Colonic mucosa (tissue), 4 donors: ENCODE measurements around the gene RALGAPA1. TPM values are rescaled to one million over a fixed set of nuclear protein-coding genes. Genes with fewer than 3 reads are reported as not detected.

Experiments used
- DNase-seq: peaks from one replicate; pipeline ENCODE4 v3.0.0-alpha.2; 2020
- H3K27ac ChIP-seq: fragments of 200-600 bp; one replicate; pipeline ENCODE4 v1.8.0; 2021
- H3K27me3 ChIP-seq: fragments of 200-600 bp; one replicate; pipeline ENCODE4 v1.8.0; 2021
- H3K36me3 ChIP-seq: fragments of 200-600 bp; one replicate; pipeline ENCODE4 v1.8.0; 2021
- H3K4me1 ChIP-seq: fragments of 200-600 bp; one replicate; pipeline ENCODE4 v1.8.0; 2021; ENCODE audit warnings: mild to moderate bottlenecking
- H3K4me3 ChIP-seq: fragments of 200-600 bp; one replicate; pipeline ENCODE4 v1.8.0; 2021
- H3K9ac ChIP-seq, 2 donors: one replicate each; pipeline ENCODE4 v1.7.0; 2013; ENCODE audit warnings: control low read depth in 2 of 2, low read depth in 2 of 2, low read length in 2 of 2
- H3K9me3 ChIP-seq: fragments of 200-600 bp; one replicate; pipeline ENCODE4 v1.8.0; 2021
- CTCF ChIP-seq: fragments of 200-600 bp; IDR thresholded peaks from one replicate; pipeline ENCODE4 v1.8.0; 2022; ENCODE audit warnings: antibody characterized with exemption, mild to moderate bottlenecking
- intact Hi-C: fragments of 100-400 bp; cut with DNase I; formaldehyde crosslinking; loops from one replicate; pipeline ENCODE4 v1.14.1; 2022
- total RNA-seq, 2 donors: library from RNA; stranded (reverse); fragmentation: NEBNext Ultra II Directional in 1 of 2; extraction: Animal tissue kit (Norgen Biotek cat#: 25700) in 1 of 2; gene quantifications; one replicate each; pipeline ENCODE4 v1.2.1, GENCODE V29; 2021
- donor health status: healthy.
- donor health status: DM: no; HTN: no; CAD: no.
- donor health status: DM: no; HTN: no; CAD: no.

The RALGAPA1 gene
- total RNA-seq, 2 donors from 2014 or later: 68.4 to 69.8 TPM

GRCh38 chr14:35543006-35543405, 266.1 kb downstream of the RALGAPA1 start:
- no peak for DNase-seq
- Histone ChIP-seq H3K36me3 (no peaks in the 10 kb centered on the region), H3K27me3 (no peaks in the 10 kb centered on the region), H3K9me3 (no peaks in the 10 kb centered on the region), H3K4me1 (no peaks in the 10 kb centered on the region), H3K4me3 (no peak overlapping the region), H3K27ac (no peak overlapping the region), H3K9ac (no peak overlapping the region)
- TF ChIP-seq CTCF: no peak
- intact Hi-C loops: no loop called here

GRCh38 chr14:35539969-35540368, 269.1 kb downstream of the RALGAPA1 start:
- Histone ChIP-seq H3K4me1 (peaks cover 1% of the 10 kb centered on the region), H3K9ac (no peak overlapping the region), H3K9me3 (no peaks in the 10 kb centered on the region), H3K36me3 (no peaks in the 10 kb centered on the region), H3K27me3 (peaks cover 6% of the 10 kb centered on the region), H3K4me3 (no peak overlapping the region), H3K27ac (no peak overlapping the region)
- DNase-seq: no peak
- TF ChIP-seq CTCF: no peak
- intact Hi-C loops: no loop called here

GRCh38 chr14:35535483-35536112, 273.5 kb downstream of the RALGAPA1 start:
- Histone ChIP-seq H3K9ac (no peak overlapping the region), H3K27me3 (peaks cover 41% of the 10 kb centered on the region), H3K4me1 (peaks cover 5% of the 10 kb centered on the region), H3K9me3 (no peaks in the 10 kb centered on the region), H3K27ac (no peak overlapping the region), H3K4me3 (peak overlapping the region; percentile 57), H3K36me3 (no peaks in the 10 kb centered on the region)
- no peak for DNase-seq
- intact Hi-C loops: no loop called here
- no peak for TF ChIP-seq CTCF

DNA sequence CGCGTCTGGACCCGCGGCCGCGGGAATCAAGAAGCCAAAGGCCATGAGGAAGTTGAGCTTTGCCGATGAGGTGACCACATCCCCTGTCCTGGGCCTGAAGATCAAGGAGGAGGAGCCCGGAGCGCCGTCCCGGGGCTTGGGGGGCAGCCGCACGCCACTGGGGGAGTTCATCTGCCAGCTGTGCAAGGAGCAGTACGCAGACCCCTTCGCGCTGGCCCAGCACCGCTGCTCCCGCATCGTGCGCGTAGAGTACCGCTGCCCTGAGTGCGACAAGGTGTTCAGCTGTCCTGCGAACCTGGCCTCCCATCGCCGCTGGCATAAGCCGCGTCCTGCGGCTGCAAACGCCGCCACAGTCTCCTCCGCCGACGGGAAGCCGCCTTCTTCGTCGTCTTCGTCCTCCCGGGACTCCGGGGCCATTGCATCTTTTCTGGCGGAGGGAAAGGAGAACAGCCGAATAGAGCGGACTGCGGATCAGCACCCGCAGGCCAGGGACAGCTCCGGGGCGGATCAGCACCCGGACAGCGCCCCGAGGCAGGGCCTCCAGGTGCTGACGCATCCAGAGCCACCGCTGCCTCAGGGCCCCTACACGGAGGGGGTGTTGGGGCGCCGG, 274.1 kb downstream of the RALGAPA1 start:
- peak; percentile 64 for DNase-seq
- H3K4me1 ChIP-seq: peaks cover 5% of the 10 kb centered on the region
- no peak overlapping the region for H3K9ac ChIP-seq
- peak overlapping the region; percentile 57 for H3K4me3 ChIP-seq
- no peaks in the 10 kb centered on the region for H3K36me3 ChIP-seq
- intact Hi-C loops: no loop called here
- H3K27ac ChIP-seq: no peak overlapping the region
- no peak for TF ChIP-seq CTCF
- H3K27me3 ChIP-seq: peaks cover 41% of the 10 kb centered on the region
- no peaks in the 10 kb centered on the region for H3K9me3 ChIP-seq

DNA sequence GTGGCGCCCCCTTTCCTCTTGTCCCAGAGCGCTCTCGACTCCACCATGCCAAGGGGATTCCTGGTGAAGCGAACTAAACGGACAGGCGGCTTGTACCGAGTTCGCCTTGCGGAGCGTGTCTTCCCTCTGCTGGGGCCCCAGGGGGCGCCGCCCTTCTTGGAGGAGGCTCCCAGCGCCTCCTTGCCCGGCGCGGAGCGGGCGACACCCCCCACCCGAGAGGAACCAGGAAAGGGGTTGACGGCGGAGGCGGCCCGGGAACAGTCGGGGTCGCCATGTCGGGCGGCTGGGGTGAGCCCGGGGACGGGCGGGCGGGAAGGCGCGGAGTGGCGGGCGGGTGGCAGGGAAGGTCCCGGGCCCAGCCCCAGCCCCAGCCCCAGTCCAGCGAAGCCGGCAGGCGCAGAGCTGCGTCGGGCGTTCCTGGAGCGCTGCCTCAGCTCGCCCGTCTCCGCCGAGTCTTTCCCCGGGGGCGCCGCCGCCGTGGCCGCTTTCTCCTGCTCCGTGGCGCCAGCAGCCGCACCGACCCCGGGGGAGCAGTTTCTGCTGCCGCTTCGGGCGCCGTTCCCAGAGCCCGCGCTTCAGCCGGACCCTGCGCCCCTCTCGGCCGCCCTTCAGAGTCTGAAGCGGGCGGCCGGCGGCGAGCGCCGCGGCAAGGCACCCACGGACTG, 274.8 kb downstream of the RALGAPA1 start:
- no peak overlapping the region for H3K27ac ChIP-seq
- peaks cover 5% of the 10 kb centered on the region for H3K4me1 ChIP-seq
- intact Hi-C loops: no loop called here
- peak overlapping the region; percentile 57 for H3K4me3 ChIP-seq
- no peaks in the 10 kb centered on the region for H3K9me3 ChIP-seq
- peaks cover 41% of the 10 kb centered on the region for H3K27me3 ChIP-seq
- no peak for DNase-seq
- TF ChIP-seq CTCF: no peak
- no peak overlapping the region for H3K9ac ChIP-seq
- no peaks in the 10 kb centered on the region for H3K36me3 ChIP-seq
